B cell (primary cell): Measurements from ENCODE around the gene TRIM58. TPM values are rescaled to one million over a fixed set of nuclear protein-coding genes. Genes with fewer than 3 reads are reported as not detected.

Experiments
- ATAC-seq: fragments of 200-7000 bp; cut with Tn5 transposase; one replicate; pipeline ENCODE4 v1.10.0; 2021; ENCODE audit warnings: low read depth, mild to moderate bottlenecking, moderate number of reproducible peaks, moderate library complexity
- CTCF ChIA-PET: fragments of 350-600 bp; sonication (Branson Sonifier 250); formaldehyde crosslinking; loops from one replicate; lab custom pipeline; 2021; ENCODE audit warnings: antibody characterized with exemption, inconsistent platforms; lab: Charles Lee
- POLR2A ChIA-PET: fragments of 350-600 bp; sonication (Branson Sonifier 250); formaldehyde crosslinking; loops from one replicate; lab custom pipeline; 2021; ENCODE audit warnings: antibody characterized with exemption; lab: Charles Lee
- DNase-seq: peaks from one replicate; pipeline ENCODE4 v3.0.0; 2013
- H2AFZ ChIP-seq: 2 replicates; pipeline ENCODE4 v1.6.1; 2012; ENCODE audit warnings: mild to moderate bottlenecking, low read depth, low read length; ENCODE audit not compliant: insufficient read depth, poor library complexity, severe bottlenecking
- H3K27ac ChIP-seq, 2 donors: 1 replicate in 1 of 2; 2 replicates in 1 of 2; pipeline ENCODE4 v1.5.1; 2012 to 2013; ENCODE audit warnings: low read length in 2 of 2, mild to moderate bottlenecking in 2 of 2, moderate library complexity in 1 of 2
- H3K27me3 ChIP-seq, 4 experiments: fragments of 200-600 bp in 1 of 4; sonication (generic) in 1 of 4; replicated peaks in 1 of 4; 1 replicate in 2 of 4; 2 replicates in 2 of 4; pipeline versions ENCODE4 v1.6.1 to v1.7.0; 2013 to 2016; ENCODE audit warnings: low read length in 3 of 4, mild to moderate bottlenecking in 2 of 4, mixed read lengths in 1 of 4, moderate library complexity in 1 of 4; ENCODE audit not compliant: insufficient read depth in 4 of 4, control insufficient read depth in 3 of 4; ENCODE audit errors: control extremely low read depth in 1 of 4
- H3K36me3 ChIP-seq, 2 experiments: replicated peaks in 1 of 2; 1 replicate in 1 of 2; 2 replicates in 1 of 2; pipeline versions ENCODE4 v1.6.1 to v1.7.1; 2013; ENCODE audit warnings: low read length in 1 of 2; ENCODE audit not compliant: insufficient read depth in 2 of 2, control insufficient read depth in 1 of 2; ENCODE audit errors: control extremely low read depth in 1 of 2, extremely low read depth in 1 of 2
- H3K4me1 ChIP-seq, 2 donors: fragments of 200-600 bp in 1 of 2; sonication (generic) in 1 of 2; 1 replicate in 1 of 2; 2 replicates in 1 of 2; pipeline versions ENCODE4 v1.5.1 to v1.6.1; 2013 to 2017; ENCODE audit warnings: low read length in 2 of 2; ENCODE audit not compliant: control insufficient read depth in 2 of 2, insufficient read depth in 2 of 2
- H3K4me2 ChIP-seq: replicated peaks from 2 replicates; pipeline ENCODE3; 2012; ENCODE audit warnings: mild to moderate bottlenecking, low read depth, low read length; ENCODE audit not compliant: poor library complexity, severe bottlenecking
- H3K4me3 ChIP-seq, 5 experiments: fragments of 200-600 bp in 1 of 5; sonication (generic) in 1 of 5; 1 replicate in 3 of 5; 2 replicates in 2 of 5; pipeline versions ENCODE4 v1.5.1 to v1.7.0; 2011 to 2016; ENCODE audit warnings: low read length in 4 of 5, mild to moderate bottlenecking in 4 of 5, low read depth in 2 of 5, control low read depth in 1 of 5, moderate library complexity in 1 of 5; ENCODE audit not compliant: insufficient read depth in 1 of 5; ENCODE audit errors: control extremely low read depth in 1 of 5, extremely low read depth in 1 of 5
- H3K79me2 ChIP-seq: fragments of 200-600 bp; sonication (generic); one replicate; pipeline ENCODE4 v1.6.0; 2016; ENCODE audit warnings: low read length; ENCODE audit not compliant: control insufficient read depth, insufficient read depth
- H3K9ac ChIP-seq: fragments of 200-600 bp; sonication (generic); 2 replicates; pipeline ENCODE4 v1.6.1; 2017; ENCODE audit warnings: mild to moderate bottlenecking, low read length, moderate library complexity
- H3K9me3 ChIP-seq, 3 donors: one replicate each; pipeline versions ENCODE4 v1.6.1 to v1.7.1; 2013; ENCODE audit warnings: low read length in 2 of 3; ENCODE audit not compliant: control insufficient read depth in 2 of 3, insufficient read depth in 1 of 3; ENCODE audit errors: control extremely low read depth in 1 of 3
- H4K20me1 ChIP-seq: 2 replicates; pipeline ENCODE4 v1.6.0; 2012; ENCODE audit warnings: mild to moderate bottlenecking, low read length; ENCODE audit not compliant: insufficient read depth, control insufficient read depth, poor library complexity, severe bottlenecking
- H3K27ac Mint-ChIP-seq: one replicate; pipeline ENCODE4 v1.8.0; 2021; ENCODE audit warnings: mixed read lengths
- H3K27me3 Mint-ChIP-seq: one replicate; pipeline ENCODE4 v1.8.0; 2021; ENCODE audit warnings: mixed read lengths
- H3K4me1 Mint-ChIP-seq: one replicate; pipeline ENCODE4 v1.8.0; 2021; ENCODE audit warnings: mixed read lengths
- H3K4me3 Mint-ChIP-seq: one replicate; pipeline ENCODE4 v1.8.0; 2021; ENCODE audit warnings: mixed read lengths
- H3K9me3 Mint-ChIP-seq: one replicate; pipeline ENCODE4 v1.8.0; 2022; ENCODE audit warnings: mixed read lengths; ENCODE audit not compliant: insufficient read depth
- CTCF ChIP-seq: fragments of 200-600 bp; IDR thresholded peaks from one replicate; pipeline ENCODE4 v1.8.0; 2022; ENCODE audit warnings: antibody characterized with exemption, mild to moderate bottlenecking
- EZH2 ChIP-seq: IDR thresholded peaks from 2 replicates; pipeline ENCODE4 v1.6.1; 2012; ENCODE audit warnings: borderline replicate concordance, low read depth, mild to moderate bottlenecking, moderate library complexity, low read length; ENCODE audit not compliant: insufficient read depth, poor library complexity, severe bottlenecking
- WGBS: methylation state at CpG from one replicate; pipeline ENCODE4 v1.1.5; 2013; ENCODE audit warnings: missing lambda C conversion rate; ENCODE audit not compliant: insufficient coverage; 5-methylcytosine and 5-hydroxymethylcytosine counted together
- intact Hi-C: fragments of 100-400 bp; cut with micrococcal nuclease; formaldehyde crosslinking; loops from one replicate; pipeline ENCODE4 v1.10.0; 2022
- polyA plus RNA-seq: library from polyadenylated mRNA; depleted of rRNA; stranded (reverse); fragments of >200 nt; gene quantifications from 2 replicates; pipeline ENCODE4 v1.2.3, GENCODE V29; 2012
- total RNA-seq, 2 donors: library from RNA; stranded (reverse); fragments of 120-200 nt in 1 of 2; gene quantifications; 1 replicate in 1 of 2; 2 replicates in 1 of 2; pipeline versions ENCODE4 v1.2.3 to v1.2.4, GENCODE V29; 2013 to 2022

The TRIM58 gene
- total and polyA plus RNA-seq, 2 donors (not counting 1 experiment from before 2014, with no cell fraction given): 0.84 to 1.5 TPM

- no peak for TF ChIP-seq EZH2
- no peak for TF ChIP-seq CTCF
- no peak for ATAC-seq
- peaks cover 36% of the 10 kb centered on the region for H3K27me3 Mint-ChIP-seq
Observed at GRCh38 chr1:247855911-247856310, 1.1 kb upstream of the TRIM58 start.

GRCh38 chr1:247857985-247858619 is 1.1 kb downstream of the TRIM58 start:
- Mint-ChIP-seq H3K9me3 (no peaks in the 10 kb centered on the region), H3K27ac (no peak overlapping the region), H3K4me3 (peak overlapping the region; percentile 86), H3K27me3 (peaks cover 35% of the 10 kb centered on the region), H3K4me1 (peaks cover 14% of the 10 kb centered on the region)
- Histone ChIP-seq H3K79me2 (no peaks in the 10 kb centered on the region), H3K4me2 (peak overlapping the region; percentile 76), H3K36me3 (no peaks in the 10 kb centered on the region), H3K4me1 (peaks cover 4 to 8% of the 10 kb centered on the region in 2 donors), H3K27ac (peak overlapping the region in 1 of 2 donors; percentile 34), H3K4me3 (peak overlapping the region; percentile 45 to 81 (median 66)), H3K9ac (peak overlapping the region; percentile 74), H2AFZ (peak overlapping the region; percentile 91), H4K20me1 (no peaks in the 10 kb centered on the region), H3K9me3 (peaks cover 0 to 2% (median 0%) of the 10 kb centered on the region in 3 donors), H3K27me3 (peaks cover 0 to 7% (median 1%) of the 10 kb centered on the region in 4 experiments)
- CTCF ChIA-PET: interaction anchor here (1.0 kb wide), 1 partner anchor 49 kb away, joined by 3 read pairs; no protein-coding TSS in a partner anchor
- intact Hi-C loops: no loop called here
- 0% methylated on average over 9 of the region's 15 CpGs for WGBS
- TF ChIP-seq EZH2 (no peak), CTCF (no peak)
- ATAC-seq (no peak), DNase-seq (no peak)
- POLR2A ChIA-PET: no interaction called here

More at GRCh38 chr1:247855911-247856310, 1.1 kb upstream of the TRIM58 start:
- Histone ChIP-seq H4K20me1 (no peaks in the 10 kb centered on the region), H3K4me3 (no peak overlapping the region), H3K9ac (no peak overlapping the region), H3K27ac (no peak overlapping the region), H3K4me1 (peaks cover 4 to 8% of the 10 kb centered on the region in 2 donors), H3K4me2 (no peak overlapping the region), H3K27me3 (peaks cover 0 to 7% (median 3%) of the 10 kb centered on the region in 4 experiments), H3K36me3 (no peaks in the 10 kb centered on the region), H3K9me3 (peaks cover 0 to 6% (median 0%) of the 10 kb centered on the region in 3 donors), H3K79me2 (no peaks in the 10 kb centered on the region), H2AFZ (no peak overlapping the region)
- intact Hi-C loops: no loop called here
- H3K9me3 Mint-ChIP-seq: no peaks in the 10 kb centered on the region
- ChIA-PET CTCF (no interaction called here), POLR2A (no interaction called here)
- H3K4me3 Mint-ChIP-seq: peak overlapping the region; percentile 68
- no peak for DNase-seq
- peaks cover 14% of the 10 kb centered on the region for H3K4me1 Mint-ChIP-seq
- no peak overlapping the region for H3K27ac Mint-ChIP-seq
- WGBS: 93% methylated on average over 2 of the region's 4 CpGs
